HEK293 (cell line): ENCODE data around the gene CD9.

Source experiments
- ZNF133 ChIP-seq: fragments of 450-650 bp; formaldehyde crosslinking; IDR thresholded peaks from 2 replicates; pipeline ENCODE4 v1.5.1; 2016; ENCODE audit warnings: missing biosample characterization, missing genetic modification characterization
- ZNF830 ChIP-seq: fragments of 450-650 bp; IDR thresholded peaks from 2 replicates; pipeline ENCODE4 v1.5.0; 2018; ENCODE audit warnings: missing biosample characterization, missing genetic modification characterization, low read depth, mild to moderate bottlenecking, moderate library complexity
- TF ChIP-seq, protein P1 (sequence below): fragments of 450-650 bp; formaldehyde crosslinking; IDR thresholded peaks from 2 replicates; pipeline ENCODE4 v1.5.1; 2016; ENCODE audit warnings: missing biosample characterization, missing genetic modification characterization
- TF ChIP-seq, protein P2 (sequence below): fragments of 450-650 bp; formaldehyde crosslinking; IDR thresholded peaks from 2 replicates; pipeline ENCODE4 v1.5.1; 2017; ENCODE audit warnings: missing biosample characterization, missing genetic modification characterization
- TF ChIP-seq, protein P3 (sequence below): fragments of 450-650 bp; formaldehyde crosslinking; IDR thresholded peaks from 2 replicates; pipeline ENCODE4 v1.5.1; 2016; ENCODE audit warnings: missing biosample characterization, missing genetic modification characterization

DNA sequence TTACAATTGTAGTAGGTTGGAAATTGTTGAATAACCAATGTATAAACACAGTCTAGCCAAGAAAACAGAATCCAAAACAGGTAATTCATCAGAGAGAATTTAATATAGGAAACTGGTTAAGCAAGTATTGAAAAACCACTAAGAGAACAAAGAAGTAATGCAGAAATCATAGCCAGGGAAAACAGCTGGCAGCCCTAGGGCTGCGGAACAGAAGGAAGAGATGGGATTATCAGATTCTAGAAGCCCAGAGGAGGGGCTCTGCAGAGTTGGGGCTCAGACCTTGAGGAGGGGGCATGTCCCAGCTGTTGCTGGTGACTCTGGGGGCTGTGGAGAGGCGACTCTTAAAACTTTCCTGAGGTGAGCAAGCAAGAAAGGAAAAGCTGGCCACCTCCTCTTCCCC is 49.4 kb downstream of the CD9 start:
- TF ChIP-seq, protein P1, sequence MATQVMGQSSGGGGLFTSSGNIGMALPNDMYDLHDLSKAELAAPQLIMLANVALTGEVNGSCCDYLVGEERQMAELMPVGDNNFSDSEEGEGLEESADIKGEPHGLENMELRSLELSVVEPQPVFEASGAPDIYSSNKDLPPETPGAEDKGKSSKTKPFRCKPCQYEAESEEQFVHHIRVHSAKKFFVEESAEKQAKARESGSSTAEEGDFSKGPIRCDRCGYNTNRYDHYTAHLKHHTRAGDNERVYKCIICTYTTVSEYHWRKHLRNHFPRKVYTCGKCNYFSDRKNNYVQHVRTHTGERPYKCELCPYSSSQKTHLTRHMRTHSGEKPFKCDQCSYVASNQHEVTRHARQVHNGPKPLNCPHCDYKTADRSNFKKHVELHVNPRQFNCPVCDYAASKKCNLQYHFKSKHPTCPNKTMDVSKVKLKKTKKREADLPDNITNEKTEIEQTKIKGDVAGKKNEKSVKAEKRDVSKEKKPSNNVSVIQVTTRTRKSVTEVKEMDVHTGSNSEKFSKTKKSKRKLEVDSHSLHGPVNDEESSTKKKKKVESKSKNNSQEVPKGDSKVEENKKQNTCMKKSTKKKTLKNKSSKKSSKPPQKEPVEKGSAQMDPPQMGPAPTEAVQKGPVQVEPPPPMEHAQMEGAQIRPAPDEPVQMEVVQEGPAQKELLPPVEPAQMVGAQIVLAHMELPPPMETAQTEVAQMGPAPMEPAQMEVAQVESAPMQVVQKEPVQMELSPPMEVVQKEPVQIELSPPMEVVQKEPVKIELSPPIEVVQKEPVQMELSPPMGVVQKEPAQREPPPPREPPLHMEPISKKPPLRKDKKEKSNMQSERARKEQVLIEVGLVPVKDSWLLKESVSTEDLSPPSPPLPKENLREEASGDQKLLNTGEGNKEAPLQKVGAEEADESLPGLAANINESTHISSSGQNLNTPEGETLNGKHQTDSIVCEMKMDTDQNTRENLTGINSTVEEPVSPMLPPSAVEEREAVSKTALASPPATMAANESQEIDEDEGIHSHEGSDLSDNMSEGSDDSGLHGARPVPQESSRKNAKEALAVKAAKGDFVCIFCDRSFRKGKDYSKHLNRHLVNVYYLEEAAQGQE (tag by site-specific recombination) = no peak
- TF ChIP-seq, protein P2, sequence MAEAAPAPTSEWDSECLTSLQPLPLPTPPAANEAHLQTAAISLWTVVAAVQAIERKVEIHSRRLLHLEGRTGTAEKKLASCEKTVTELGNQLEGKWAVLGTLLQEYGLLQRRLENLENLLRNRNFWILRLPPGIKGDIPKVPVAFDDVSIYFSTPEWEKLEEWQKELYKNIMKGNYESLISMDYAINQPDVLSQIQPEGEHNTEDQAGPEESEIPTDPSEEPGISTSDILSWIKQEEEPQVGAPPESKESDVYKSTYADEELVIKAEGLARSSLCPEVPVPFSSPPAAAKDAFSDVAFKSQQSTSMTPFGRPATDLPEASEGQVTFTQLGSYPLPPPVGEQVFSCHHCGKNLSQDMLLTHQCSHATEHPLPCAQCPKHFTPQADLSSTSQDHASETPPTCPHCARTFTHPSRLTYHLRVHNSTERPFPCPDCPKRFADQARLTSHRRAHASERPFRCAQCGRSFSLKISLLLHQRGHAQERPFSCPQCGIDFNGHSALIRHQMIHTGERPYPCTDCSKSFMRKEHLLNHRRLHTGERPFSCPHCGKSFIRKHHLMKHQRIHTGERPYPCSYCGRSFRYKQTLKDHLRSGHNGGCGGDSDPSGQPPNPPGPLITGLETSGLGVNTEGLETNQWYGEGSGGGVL (tag by site-specific recombination) = no peak
- TF ChIP-seq, protein P3, sequence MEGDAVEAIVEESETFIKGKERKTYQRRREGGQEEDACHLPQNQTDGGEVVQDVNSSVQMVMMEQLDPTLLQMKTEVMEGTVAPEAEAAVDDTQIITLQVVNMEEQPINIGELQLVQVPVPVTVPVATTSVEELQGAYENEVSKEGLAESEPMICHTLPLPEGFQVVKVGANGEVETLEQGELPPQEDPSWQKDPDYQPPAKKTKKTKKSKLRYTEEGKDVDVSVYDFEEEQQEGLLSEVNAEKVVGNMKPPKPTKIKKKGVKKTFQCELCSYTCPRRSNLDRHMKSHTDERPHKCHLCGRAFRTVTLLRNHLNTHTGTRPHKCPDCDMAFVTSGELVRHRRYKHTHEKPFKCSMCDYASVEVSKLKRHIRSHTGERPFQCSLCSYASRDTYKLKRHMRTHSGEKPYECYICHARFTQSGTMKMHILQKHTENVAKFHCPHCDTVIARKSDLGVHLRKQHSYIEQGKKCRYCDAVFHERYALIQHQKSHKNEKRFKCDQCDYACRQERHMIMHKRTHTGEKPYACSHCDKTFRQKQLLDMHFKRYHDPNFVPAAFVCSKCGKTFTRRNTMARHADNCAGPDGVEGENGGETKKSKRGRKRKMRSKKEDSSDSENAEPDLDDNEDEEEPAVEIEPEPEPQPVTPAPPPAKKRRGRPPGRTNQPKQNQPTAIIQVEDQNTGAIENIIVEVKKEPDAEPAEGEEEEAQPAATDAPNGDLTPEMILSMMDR (tag by site-specific recombination) = no peak
- no peak for TF ChIP-seq ZNF133
- no peak for TF ChIP-seq ZNF830
